ENCODE data around the gene COX7B.

The COX7B gene

GRCh38 chrX:77952173-77952572 is 52.9 kb downstream of the COX7B start:
- Histone ChIP-seq H3K4me3 (ENCODE audit: low read depth, low read length) (no peak overlapping the region), H3K4me1 (ENCODE audit: control insufficient read depth, insufficient read depth, low read length) (no peaks in the 10 kb centered on the region), H3K9me3 (ENCODE audit: control insufficient read depth, insufficient read depth, low read depth, low read length) (no peaks in the 10 kb centered on the region; the same call in 1 of the 2 replicates), H3K36me3 (ENCODE audit: control insufficient read depth in 2 of 2, insufficient read depth in 1 of 2, low read length in 2 of 2) (no peaks in the 10 kb centered on the region), H3K27ac (ENCODE audit: extremely low read depth, low read depth, low read length) (no peak overlapping the region)
- TF ChIP-seq HOXC10 (CRISPR knock-in tag; IDR thresholded peaks at IDR 0.05), result no peak
- TF ChIP-seq ZNF585B (tag by site-specific recombination; IDR thresholded peaks at IDR 0.05), result no peak
- TF ChIP-seq OVOL3 (tag by site-specific recombination; IDR thresholded peaks at IDR 0.05), result no peak
- no peak for TF ChIP-seq ZNF529 (tag by site-specific recombination; IDR thresholded peaks at IDR 0.05; ENCODE audit: insufficient replicate concordance)
- TF ChIP-seq ZNF76 (tag by site-specific recombination; IDR thresholded peaks at IDR 0.05; ENCODE audit: borderline replicate concordance, low read depth), result no peak
- TF ChIP-seq ZSCAN16 (tag by site-specific recombination; IDR thresholded peaks at IDR 0.05), result no peak
- TF ChIP-seq ZNF138 (tag by site-specific recombination; IDR thresholded peaks at IDR 0.05; ENCODE audit: borderline replicate concordance), result no peak
- TF ChIP-seq REPIN1 (tag by site-specific recombination; IDR thresholded peaks at IDR 0.05; ENCODE audit: low read depth), result no peak
- TF ChIP-seq, protein P1, sequence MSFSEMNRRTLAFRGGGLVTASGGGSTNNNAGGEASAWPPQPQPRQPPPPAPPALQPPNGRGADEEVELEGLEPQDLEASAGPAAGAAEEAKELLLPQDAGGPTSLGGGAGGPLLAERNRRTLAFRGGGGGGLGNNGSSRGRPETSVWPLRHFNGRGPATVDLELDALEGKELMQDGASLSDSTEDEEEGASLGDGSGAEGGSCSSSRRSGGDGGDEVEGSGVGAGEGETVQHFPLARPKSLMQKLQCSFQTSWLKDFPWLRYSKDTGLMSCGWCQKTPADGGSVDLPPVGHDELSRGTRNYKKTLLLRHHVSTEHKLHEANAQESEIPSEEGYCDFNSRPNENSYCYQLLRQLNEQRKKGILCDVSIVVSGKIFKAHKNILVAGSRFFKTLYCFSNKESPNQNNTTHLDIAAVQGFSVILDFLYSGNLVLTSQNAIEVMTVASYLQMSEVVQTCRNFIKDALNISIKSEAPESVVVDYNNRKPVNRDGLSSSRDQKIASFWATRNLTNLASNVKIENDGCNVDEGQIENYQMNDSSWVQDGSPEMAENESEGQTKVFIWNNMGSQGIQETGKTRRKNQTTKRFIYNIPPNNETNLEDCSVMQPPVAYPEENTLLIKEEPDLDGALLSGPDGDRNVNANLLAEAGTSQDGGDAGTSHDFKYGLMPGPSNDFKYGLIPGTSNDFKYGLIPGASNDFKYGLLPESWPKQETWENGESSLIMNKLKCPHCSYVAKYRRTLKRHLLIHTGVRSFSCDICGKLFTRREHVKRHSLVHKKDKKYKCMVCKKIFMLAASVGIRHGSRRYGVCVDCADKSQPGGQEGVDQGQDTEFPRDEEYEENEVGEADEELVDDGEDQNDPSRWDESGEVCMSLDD (tag by site-specific recombination; IDR thresholded peaks at IDR 0.05), result no peak
- TF ChIP-seq ZNF335 (tag by site-specific recombination; conservative IDR thresholded peaks at IDR 0.05), result no peak
- no peak for TF ChIP-seq ZNF791 (tag by site-specific recombination; IDR thresholded peaks at IDR 0.05)
- TF ChIP-seq ZSCAN23 (tag by site-specific recombination; IDR thresholded peaks at IDR 0.05), result no peak
- TF ChIP-seq ZNF426 (tag by site-specific recombination; IDR thresholded peaks at IDR 0.05), result no peak
- TF ChIP-seq ZNF266 (tag by site-specific recombination; IDR thresholded peaks at IDR 0.05; ENCODE audit: low read depth), result no peak
- TF ChIP-seq ZNF670 (tag by site-specific recombination; IDR thresholded peaks at IDR 0.05; ENCODE audit: low read depth), result no peak
- TF ChIP-seq ZNF776 (tag by site-specific recombination; IDR thresholded peaks at IDR 0.05; ENCODE audit: borderline replicate concordance), result no peak
- no peak for TF ChIP-seq ZNF600 (tag by site-specific recombination; IDR thresholded peaks at IDR 0.05)
- TF ChIP-seq, protein P2, sequence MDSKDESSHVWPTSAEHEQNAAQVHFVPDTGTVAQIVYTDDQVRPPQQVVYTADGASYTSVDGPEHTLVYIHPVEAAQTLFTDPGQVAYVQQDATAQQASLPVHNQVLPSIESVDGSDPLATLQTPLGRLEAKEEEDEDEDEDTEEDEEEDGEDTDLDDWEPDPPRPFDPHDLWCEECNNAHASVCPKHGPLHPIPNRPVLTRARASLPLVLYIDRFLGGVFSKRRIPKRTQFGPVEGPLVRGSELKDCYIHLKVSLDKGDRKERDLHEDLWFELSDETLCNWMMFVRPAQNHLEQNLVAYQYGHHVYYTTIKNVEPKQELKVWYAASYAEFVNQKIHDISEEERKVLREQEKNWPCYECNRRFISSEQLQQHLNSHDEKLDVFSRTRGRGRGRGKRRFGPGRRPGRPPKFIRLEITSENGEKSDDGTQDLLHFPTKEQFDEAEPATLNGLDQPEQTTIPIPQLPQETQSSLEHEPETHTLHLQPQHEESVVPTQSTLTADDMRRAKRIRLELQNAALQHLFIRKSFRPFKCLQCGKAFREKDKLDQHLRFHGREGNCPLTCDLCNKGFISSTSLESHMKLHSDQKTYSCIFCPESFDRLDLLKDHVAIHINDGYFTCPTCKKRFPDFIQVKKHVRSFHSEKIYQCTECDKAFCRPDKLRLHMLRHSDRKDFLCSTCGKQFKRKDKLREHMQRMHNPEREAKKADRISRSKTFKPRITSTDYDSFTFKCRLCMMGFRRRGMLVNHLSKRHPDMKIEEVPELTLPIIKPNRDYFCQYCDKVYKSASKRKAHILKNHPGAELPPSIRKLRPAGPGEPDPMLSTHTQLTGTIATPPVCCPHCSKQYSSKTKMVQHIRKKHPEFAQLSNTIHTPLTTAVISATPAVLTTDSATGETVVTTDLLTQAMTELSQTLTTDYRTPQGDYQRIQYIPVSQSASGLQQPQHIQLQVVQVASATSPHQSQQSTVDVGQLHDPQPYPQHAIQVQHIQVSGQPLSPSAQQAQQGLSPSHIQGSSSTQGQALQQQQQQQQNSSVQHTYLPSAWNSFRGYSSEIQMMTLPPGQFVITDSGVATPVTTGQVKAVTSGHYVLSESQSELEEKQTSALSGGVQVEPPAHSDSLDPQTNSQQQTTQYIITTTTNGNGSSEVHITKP (tag by site-specific recombination; IDR thresholded peaks at IDR 0.05), result no peak
- TF ChIP-seq ZNF843 (tag by site-specific recombination; IDR thresholded peaks at IDR 0.05), result no peak
- TF ChIP-seq CTCF (tag by site-specific recombination; IDR thresholded peaks at IDR 0.05), result no peak
- POLR2A ChIA-PET, result no interaction called here
- CTCF ChIA-PET, result no interaction called here

All from HEK293 (cell line).